HepG2 (cell line): ENCODE measurements around the gene COMMD1. TPM values are rescaled to one million over a fixed set of nuclear protein-coding genes. Genes with fewer than 3 reads are reported as not detected.

ENCODE experiments used
- ETV5 ChIP-seq: IDR thresholded peaks from 2 replicates; pipeline ENCODE4 v1.6.1; 2018; ENCODE audit warnings: missing biosample characterization, missing genetic modification reagents, inconsistent platforms, borderline replicate concordance
- FOXM1 ChIP-seq: sonication (generic); formaldehyde crosslinking; IDR thresholded peaks from 2 replicates; pipeline ENCODE4 v1.5.0; 2020; ENCODE audit warnings: missing genetic modification reagents
- GLI4 ChIP-seq: sonication (generic); formaldehyde crosslinking; IDR thresholded peaks from 2 replicates; pipeline ENCODE4 v1.5.1; 2020; ENCODE audit warnings: missing genetic modification reagents, mild to moderate bottlenecking, moderate library complexity, borderline replicate concordance
- HNF1B ChIP-seq: sonication (generic); formaldehyde crosslinking; IDR thresholded peaks from 2 replicates; pipeline ENCODE4 v1.5.1; 2020; ENCODE audit warnings: mild to moderate bottlenecking, moderate library complexity, missing genetic modification reagents
- HNRNPUL1 ChIP-seq: fragments of 200-400 bp; formaldehyde crosslinking; IDR thresholded peaks from 2 replicates; pipeline ENCODE4 v1.6.1; 2017; ENCODE audit warnings: low read depth, mild to moderate bottlenecking, low read length, moderate library complexity
- KDM5A ChIP-seq: fragments of 200-600 bp; sonication (generic); IDR thresholded peaks from 2 replicates; pipeline ENCODE4 v1.7.0; 2018; ENCODE audit warnings: antibody characterized with exemption, mild to moderate bottlenecking, low read length, borderline replicate concordance
- RARG ChIP-seq: sonication (generic); formaldehyde crosslinking; IDR thresholded peaks from 2 replicates; pipeline ENCODE4 v1.4.0; 2020; ENCODE audit warnings: low read depth, mild to moderate bottlenecking, missing genetic modification reagents
- SCMH1 ChIP-seq: sonication (generic); formaldehyde crosslinking; IDR thresholded peaks from 2 replicates; pipeline ENCODE4 v1.9.0; 2021; ENCODE audit warnings: missing genetic modification reagents, mild to moderate bottlenecking, borderline replicate concordance
- SSRP1 ChIP-seq: IDR thresholded peaks from 2 replicates; pipeline ENCODE4 v1.6.1; 2016; ENCODE audit warnings: control low read depth
- SYNCRIP ChIP-seq: fragments of 200-400 bp; formaldehyde crosslinking; IDR thresholded peaks from 2 replicates; pipeline ENCODE4 v1.6.1; 2018; ENCODE audit warnings: mild to moderate bottlenecking, low read depth, low read length; ENCODE audit not compliant: insufficient read depth
- TGIF2 ChIP-seq: IDR thresholded peaks from 2 replicates; pipeline ENCODE4 v1.6.1; 2016; ENCODE audit warnings: control low read depth, missing compliant biosample characterization
- THRA ChIP-seq: sonication (generic); formaldehyde crosslinking; IDR thresholded peaks from 2 replicates; pipeline ENCODE4 v1.4.0; 2020; ENCODE audit warnings: missing genetic modification reagents, borderline replicate concordance
- ZBTB2 ChIP-seq: sonication (generic); formaldehyde crosslinking; IDR thresholded peaks from 2 replicates; pipeline ENCODE4 v1.8.0; 2022; ENCODE audit warnings: low read depth, missing genetic modification reagents
- ZBTB42 ChIP-seq: sonication (generic); formaldehyde crosslinking; IDR thresholded peaks from 2 replicates; pipeline ENCODE4 v1.5.0; 2020; ENCODE audit warnings: mild to moderate bottlenecking, missing genetic modification reagents
- ZNF33B ChIP-seq: sonication (generic); formaldehyde crosslinking; IDR thresholded peaks from 2 replicates; pipeline ENCODE4 v1.5.1; 2020; ENCODE audit warnings: mild to moderate bottlenecking, missing genetic modification reagents
- ZNF501 ChIP-seq: sonication (generic); formaldehyde crosslinking; IDR thresholded peaks from 2 replicates; pipeline ENCODE4 v1.5.1; 2020; ENCODE audit warnings: mild to moderate bottlenecking, moderate library complexity, missing genetic modification reagents
- ZNF577 ChIP-seq: sonication (generic); formaldehyde crosslinking; IDR thresholded peaks from 2 replicates; pipeline ENCODE4 v1.4.0; 2020; ENCODE audit warnings: mild to moderate bottlenecking, low read depth, missing genetic modification reagents, borderline replicate concordance
- ZNF614 ChIP-seq: IDR thresholded peaks from 2 replicates; pipeline ENCODE4 v1.6.1; 2018; ENCODE audit warnings: missing biosample characterization, missing genetic modification reagents, inconsistent platforms, borderline replicate concordance
- ZNF776 ChIP-seq: sonication (generic); formaldehyde crosslinking; IDR thresholded peaks from 2 replicates; pipeline ENCODE4 v1.4.0; 2020; ENCODE audit warnings: mild to moderate bottlenecking, missing genetic modification reagents
- polyA plus RNA-seq, 8 experiments: library from polyadenylated mRNA; depleted of rRNA in 3 of 8; stranded (reverse) in 7 of 8; unstranded in 1 of 8; fragments of >200 nt; fragmentation: Illumina TruSeq in 4 of 8; extraction: Trizol in 4 of 8; gene quantifications; 2 replicates each; pipeline versions ENCODE4 v1.2.1 to v1.2.3, GENCODE V29; 2011 to 2016; ENCODE audit warnings: low read depth in 4 of 8, missing spikeins in 1 of 8, mixed read lengths in 1 of 8; ENCODE audit not compliant: insufficient read depth in 1 of 8
- total RNA-seq, 5 experiments: library from RNA; depleted of rRNA; stranded (reverse); fragments of >200 nt; fragmentation: Illumina TruSeq; extraction: Trizol; gene quantifications; 2 replicates each; pipeline ENCODE4 v1.2.3, GENCODE V29; 2016; ENCODE audit warnings: low read depth in 1 of 5
- TF ChIP-seq, protein P1 (sequence below): IDR thresholded peaks from 2 replicates; pipeline ENCODE4 v1.6.1; 2016; ENCODE audit warnings: mild to moderate bottlenecking
- TF ChIP-seq, protein P2 (sequence below): sonication (generic); formaldehyde crosslinking; IDR thresholded peaks from 2 replicates; pipeline ENCODE4 v1.4.0; 2020; ENCODE audit warnings: missing genetic modification reagents, borderline replicate concordance

The COMMD1 gene
- total and polyA plus RNA-seq, 2 of the 13 experiments (the other 11 are each of a cell fraction or from before 2014, with no cell fraction given): 25.7 to 105 TPM

DNA sequence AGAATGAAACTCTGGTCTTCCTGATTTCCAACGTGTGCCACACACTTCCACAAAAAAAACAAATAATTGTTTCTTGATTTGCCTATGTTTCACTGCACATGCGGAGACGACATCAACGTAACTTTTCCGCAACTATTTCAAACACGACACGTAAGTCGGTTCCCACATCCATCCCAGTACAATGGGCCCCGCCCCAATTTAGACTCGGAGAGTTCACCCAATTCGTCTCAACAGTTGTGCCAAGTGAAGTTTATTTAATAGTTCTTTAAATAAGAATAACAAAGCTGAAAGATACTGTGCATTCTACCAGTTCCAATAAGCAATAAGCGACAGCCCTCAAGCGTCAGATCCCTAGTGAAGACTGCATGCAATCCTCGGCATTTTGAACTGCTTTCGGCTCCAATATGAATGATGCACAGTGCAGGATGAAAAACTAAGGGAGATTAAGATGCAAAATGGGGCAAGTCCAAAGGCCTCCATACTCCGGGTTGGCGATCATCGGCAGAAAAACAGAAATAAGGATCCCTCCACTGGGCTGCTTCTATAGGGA is 17.7 kb upstream of the COMMD1 start (continued):
- TF ChIP-seq, protein P1, sequence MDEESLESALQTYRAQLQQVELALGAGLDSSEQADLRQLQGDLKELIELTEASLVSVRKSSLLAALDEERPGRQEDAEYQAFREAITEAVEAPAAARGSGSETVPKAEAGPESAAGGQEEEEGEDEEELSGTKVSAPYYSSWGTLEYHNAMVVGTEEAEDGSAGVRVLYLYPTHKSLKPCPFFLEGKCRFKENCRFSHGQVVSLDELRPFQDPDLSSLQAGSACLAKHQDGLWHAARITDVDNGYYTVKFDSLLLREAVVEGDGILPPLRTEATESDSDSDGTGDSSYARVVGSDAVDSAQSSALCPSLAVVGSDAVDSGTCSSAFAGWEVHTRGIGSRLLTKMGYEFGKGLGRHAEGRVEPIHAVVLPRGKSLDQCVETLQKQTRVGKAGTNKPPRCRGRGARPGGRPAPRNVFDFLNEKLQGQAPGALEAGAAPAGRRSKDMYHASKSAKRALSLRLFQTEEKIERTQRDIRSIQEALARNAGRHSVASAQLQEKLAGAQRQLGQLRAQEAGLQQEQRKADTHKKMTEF (CRISPR knock-in tag): no peak
- TF ChIP-seq HNF1B (no peak), THRA (CRISPR knock-in tag) (no peak), ZBTB2 (CRISPR knock-in tag) (no peak), RARG (CRISPR knock-in tag) (no peak), FOXM1 (CRISPR knock-in tag) (no peak), ZNF614 (CRISPR knock-in tag) (0 out of 2 replicates have a peak, but pooled peaks have one; percentile 17), GLI4 (CRISPR knock-in tag) (0 out of 2 replicates have a peak, but pooled peaks have one; percentile 30), ZNF776 (CRISPR knock-in tag) (no peak), HNRNPUL1 (no peak), ZBTB42 (CRISPR knock-in tag) (no peak), ZNF501 (CRISPR knock-in tag) (no peak), ZNF33B (0 out of 2 replicates have a peak, but pooled peaks have one; percentile 5), ZNF577 (CRISPR knock-in tag) (no peak), ETV5 (no peak), SSRP1 (CRISPR knock-in tag) (0 out of 2 replicates have a peak, but pooled peaks have one; percentile 31), TGIF2 (CRISPR knock-in tag) (peak; percentile 57; the same call in 1 of the 2 replicates), SYNCRIP (no peak), KDM5A (no peak), SCMH1 (CRISPR knock-in tag) (no peak)
- TF ChIP-seq, protein P2, sequence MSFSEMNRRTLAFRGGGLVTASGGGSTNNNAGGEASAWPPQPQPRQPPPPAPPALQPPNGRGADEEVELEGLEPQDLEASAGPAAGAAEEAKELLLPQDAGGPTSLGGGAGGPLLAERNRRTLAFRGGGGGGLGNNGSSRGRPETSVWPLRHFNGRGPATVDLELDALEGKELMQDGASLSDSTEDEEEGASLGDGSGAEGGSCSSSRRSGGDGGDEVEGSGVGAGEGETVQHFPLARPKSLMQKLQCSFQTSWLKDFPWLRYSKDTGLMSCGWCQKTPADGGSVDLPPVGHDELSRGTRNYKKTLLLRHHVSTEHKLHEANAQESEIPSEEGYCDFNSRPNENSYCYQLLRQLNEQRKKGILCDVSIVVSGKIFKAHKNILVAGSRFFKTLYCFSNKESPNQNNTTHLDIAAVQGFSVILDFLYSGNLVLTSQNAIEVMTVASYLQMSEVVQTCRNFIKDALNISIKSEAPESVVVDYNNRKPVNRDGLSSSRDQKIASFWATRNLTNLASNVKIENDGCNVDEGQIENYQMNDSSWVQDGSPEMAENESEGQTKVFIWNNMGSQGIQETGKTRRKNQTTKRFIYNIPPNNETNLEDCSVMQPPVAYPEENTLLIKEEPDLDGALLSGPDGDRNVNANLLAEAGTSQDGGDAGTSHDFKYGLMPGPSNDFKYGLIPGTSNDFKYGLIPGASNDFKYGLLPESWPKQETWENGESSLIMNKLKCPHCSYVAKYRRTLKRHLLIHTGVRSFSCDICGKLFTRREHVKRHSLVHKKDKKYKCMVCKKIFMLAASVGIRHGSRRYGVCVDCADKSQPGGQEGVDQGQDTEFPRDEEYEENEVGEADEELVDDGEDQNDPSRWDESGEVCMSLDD (CRISPR knock-in tag): no peak
